HEK293 (cell line): ENCODE data around the gene GAL3ST3.
"Not testable (repeated sequence)": the region's sequence is repeated elsewhere in the genome, so short reads cannot be mapped to it uniquely, and the experiment has no call there.

Experiments
- CTCF ChIA-PET: fragments of 350-600 bp; formaldehyde crosslinking; extraction: SDS; loops from one replicate; lab custom pipeline; 2021; ENCODE audit warnings: antibody characterized with exemption; lab: Yijun Ruan, JAX
- POLR2A ChIA-PET: fragments of 300-600 bp; formaldehyde crosslinking; extraction: SDS; loops from one replicate; lab custom pipeline; 2020; ENCODE audit warnings: antibody characterized with exemption, inconsistent platforms; lab: Yijun Ruan, JAX
- H3K27ac ChIP-seq: fragments of 200-500 bp; sonication (Bioruptor generic); 2 replicates; pipeline ENCODE4 v1.5.1; 2014; ENCODE audit warnings: low read depth, low read length, control low read depth, inconsistent platforms; ENCODE audit errors: extremely low read depth
- H3K36me3 ChIP-seq, 2 experiments: fragments of 200-500 bp in 1 of 2; sonication (Bioruptor generic) in 1 of 2; 1 replicate in 1 of 2; 2 replicates in 1 of 2; pipeline ENCODE4 v1.5.1; 2014 to 2017; ENCODE audit warnings: inconsistent platforms in 2 of 2, low read length in 2 of 2; ENCODE audit not compliant: control insufficient read depth in 2 of 2, insufficient read depth in 1 of 2
- H3K4me1 ChIP-seq: fragments of 200-500 bp; sonication (Bioruptor generic); 2 replicates; pipeline ENCODE4 v1.5.1; 2014; ENCODE audit warnings: mild to moderate bottlenecking, low read length, inconsistent platforms; ENCODE audit not compliant: control insufficient read depth, insufficient read depth
- H3K4me3 ChIP-seq: 2 replicates; pipeline ENCODE4 v1.5.1; 2011; ENCODE audit warnings: low read depth, mild to moderate bottlenecking, control low read depth, low read length, moderate library complexity
- H3K9me3 ChIP-seq: fragments of 200-500 bp; sonication (Bioruptor generic); 2 replicates; pipeline ENCODE4 v1.5.1; 2014; ENCODE audit warnings: low read depth, low read length, inconsistent platforms; ENCODE audit not compliant: control insufficient read depth, insufficient read depth
- GLIS1 ChIP-seq: fragments of 450-650 bp; formaldehyde crosslinking; IDR thresholded peaks from 2 replicates; pipeline ENCODE4 v1.5.1; 2016; ENCODE audit warnings: missing biosample characterization, missing genetic modification characterization
- HOXD13 ChIP-seq: sonication (generic); formaldehyde crosslinking; IDR thresholded peaks from 2 replicates; pipeline ENCODE4 v1.8.0; 2022; ENCODE audit warnings: missing genetic modification reagents, borderline replicate concordance
- IKZF3 ChIP-seq: fragments of 450-650 bp; IDR thresholded peaks from 2 replicates; pipeline ENCODE4 v1.5.0; 2018; ENCODE audit warnings: missing biosample characterization, mild to moderate bottlenecking, missing genetic modification characterization, moderate library complexity
- SP7 ChIP-seq: fragments of 450-650 bp; formaldehyde crosslinking; IDR thresholded peaks from 2 replicates; pipeline ENCODE4 v1.5.1; 2016; ENCODE audit warnings: missing biosample characterization, missing genetic modification characterization
- ZNF112 ChIP-seq: fragments of 450-650 bp; formaldehyde crosslinking; IDR thresholded peaks from 2 replicates; pipeline ENCODE4 v1.5.0; 2017; ENCODE audit warnings: missing biosample characterization, missing genetic modification characterization
- ZNF121 ChIP-seq: fragments of 450-650 bp; formaldehyde crosslinking; IDR thresholded peaks from 2 replicates; pipeline ENCODE4 v1.5.1; 2016; ENCODE audit warnings: missing biosample characterization, missing genetic modification characterization
- ZNF133 ChIP-seq: fragments of 450-650 bp; formaldehyde crosslinking; IDR thresholded peaks from 2 replicates; pipeline ENCODE4 v1.5.1; 2016; ENCODE audit warnings: missing biosample characterization, missing genetic modification characterization
- ZNF157 ChIP-seq: fragments of 450-650 bp; formaldehyde crosslinking; IDR thresholded peaks from 2 replicates; pipeline ENCODE4 v1.5.1; 2016; ENCODE audit warnings: missing biosample characterization, missing genetic modification characterization
- ZNF202 ChIP-seq: fragments of 450-650 bp; formaldehyde crosslinking; IDR thresholded peaks from 2 replicates; pipeline ENCODE4 v1.5.1; 2016; ENCODE audit warnings: missing biosample characterization, missing genetic modification characterization, borderline replicate concordance
- ZNF211 ChIP-seq: fragments of 450-650 bp; formaldehyde crosslinking; IDR thresholded peaks from 2 replicates; pipeline ENCODE4 v1.5.1; 2016; ENCODE audit warnings: low read depth, missing biosample characterization, missing genetic modification characterization
- ZNF239 ChIP-seq: fragments of 450-650 bp; formaldehyde crosslinking; IDR thresholded peaks from 2 replicates; pipeline ENCODE4 v1.5.1; 2016; ENCODE audit warnings: missing biosample characterization, missing genetic modification characterization
- ZNF24 ChIP-seq: fragments of 450-650 bp; formaldehyde crosslinking; IDR thresholded peaks from 2 replicates; pipeline ENCODE4 v1.5.1; 2016; ENCODE audit warnings: missing biosample characterization, missing genetic modification characterization
- ZNF433 ChIP-seq: fragments of 450-650 bp; formaldehyde crosslinking; IDR thresholded peaks from 2 replicates; pipeline ENCODE4 v1.5.1; 2016; ENCODE audit warnings: missing biosample characterization, missing genetic modification characterization, low read depth
- ZNF580 ChIP-seq: fragments of 450-650 bp; formaldehyde crosslinking; IDR thresholded peaks from 2 replicates; pipeline ENCODE4 v1.5.1; 2016; ENCODE audit warnings: missing biosample characterization, missing genetic modification characterization
- ZNF600 ChIP-seq: fragments of 450-650 bp; formaldehyde crosslinking; IDR thresholded peaks from 2 replicates; pipeline ENCODE4 v1.5.1; 2016; ENCODE audit warnings: missing biosample characterization, missing genetic modification characterization
- ZNF701 ChIP-seq: fragments of 450-650 bp; formaldehyde crosslinking; IDR thresholded peaks from 2 replicates; pipeline ENCODE4 v1.5.1; 2016; ENCODE audit warnings: missing biosample characterization, missing genetic modification characterization
- TF ChIP-seq, protein P1 (sequence below): fragments of 450-650 bp; formaldehyde crosslinking; IDR thresholded peaks from 2 replicates; pipeline ENCODE4 v1.5.1; 2016; ENCODE audit warnings: missing biosample characterization, missing genetic modification characterization

The GAL3ST3 gene

GRCh38 chr11:66078949-66079348 is 30.0 kb upstream of the GAL3ST3 start:
- H3K36me3 ChIP-seq, result peaks cover 0 to 13% of the 10 kb centered on the region in 2 experiments; a peak in 2 of 3 replicates
- CTCF ChIA-PET, result interaction anchor here (1.2 to 3.6 kb wide), 2 partner anchors 11 to 26 kb away, joined by 4 to 22 read pairs; partner anchors contain the start of gene SF3B2
- H3K27ac ChIP-seq, H3K4me1 ChIP-seq, H3K9me3 ChIP-seq, H3K4me3 ChIP-seq, POLR2A ChIA-PET: not testable (repeated sequence)
- TF ChIP-seq ZNF121 (tag by site-specific recombination), result 0 out of 2 replicates have a peak, but pooled peaks have one; percentile 29

DNA sequence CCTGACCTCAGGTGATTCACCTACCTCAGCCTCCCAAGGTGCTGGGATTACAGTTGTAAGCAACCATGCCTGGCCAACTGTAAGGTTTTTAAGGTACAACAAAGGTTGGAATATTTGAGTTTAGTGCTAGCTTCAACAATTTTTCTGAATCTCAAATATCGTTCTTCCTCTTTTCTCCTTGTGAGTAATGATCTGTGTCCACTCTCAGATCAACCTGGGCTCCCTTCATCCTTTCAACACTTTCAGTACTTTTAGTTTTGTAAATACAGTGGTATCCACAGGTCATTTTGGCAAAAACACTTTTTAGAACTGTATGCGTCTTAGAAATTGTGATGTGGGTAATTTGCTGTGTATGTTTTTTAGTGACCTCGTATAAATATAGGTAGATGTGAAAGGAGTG is 29.0 kb upstream of the GAL3ST3 start:
- no peaks in the 10 kb centered on the region for H3K9me3 ChIP-seq
- ChIA-PET CTCF (interaction anchor here (0.7 to 3.6 kb wide), 2 partner anchors 10 to 33 kb away, joined by 3 to 22 read pairs; no protein-coding TSS in a partner anchor), POLR2A (interaction anchor here (0.7 kb wide), 1 partner anchor 17 kb away, joined by 3 read pairs; no protein-coding TSS in a partner anchor)
- peaks cover 0 to 18% of the 10 kb centered on the region in 2 experiments; a peak in 2 of 3 replicates for H3K36me3 ChIP-seq
- no peak overlapping the region for H3K4me3 ChIP-seq
- H3K4me1 ChIP-seq, result 0 out of 2 replicates have a peak, but pooled peaks cover 4% of the 10 kb centered on the region
- no peak overlapping the region for H3K27ac ChIP-seq
- no peak for TF ChIP-seq ZNF24
- TF ChIP-seq ZNF239 (tag by site-specific recombination), result no peak
- TF ChIP-seq, protein P1, sequence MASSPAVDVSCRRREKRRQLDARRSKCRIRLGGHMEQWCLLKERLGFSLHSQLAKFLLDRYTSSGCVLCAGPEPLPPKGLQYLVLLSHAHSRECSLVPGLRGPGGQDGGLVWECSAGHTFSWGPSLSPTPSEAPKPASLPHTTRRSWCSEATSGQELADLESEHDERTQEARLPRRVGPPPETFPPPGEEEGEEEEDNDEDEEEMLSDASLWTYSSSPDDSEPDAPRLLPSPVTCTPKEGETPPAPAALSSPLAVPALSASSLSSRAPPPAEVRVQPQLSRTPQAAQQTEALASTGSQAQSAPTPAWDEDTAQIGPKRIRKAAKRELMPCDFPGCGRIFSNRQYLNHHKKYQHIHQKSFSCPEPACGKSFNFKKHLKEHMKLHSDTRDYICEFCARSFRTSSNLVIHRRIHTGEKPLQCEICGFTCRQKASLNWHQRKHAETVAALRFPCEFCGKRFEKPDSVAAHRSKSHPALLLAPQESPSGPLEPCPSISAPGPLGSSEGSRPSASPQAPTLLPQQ (tag by site-specific recombination), result no peak
- no peak for TF ChIP-seq ZNF157 (tag by site-specific recombination)
- TF ChIP-seq ZNF112 (tag by site-specific recombination), result no peak
- TF ChIP-seq ZNF133 (tag by site-specific recombination), result no peak
- TF ChIP-seq HOXD13 (CRISPR knock-in tag), result no peak
- no peak for TF ChIP-seq ZNF580 (tag by site-specific recombination)
- TF ChIP-seq ZNF701 (tag by site-specific recombination), result no peak
- no peak for TF ChIP-seq ZNF211 (tag by site-specific recombination)
- TF ChIP-seq ZNF433, result no peak
- TF ChIP-seq SP7 (tag by site-specific recombination), result no peak

DNA sequence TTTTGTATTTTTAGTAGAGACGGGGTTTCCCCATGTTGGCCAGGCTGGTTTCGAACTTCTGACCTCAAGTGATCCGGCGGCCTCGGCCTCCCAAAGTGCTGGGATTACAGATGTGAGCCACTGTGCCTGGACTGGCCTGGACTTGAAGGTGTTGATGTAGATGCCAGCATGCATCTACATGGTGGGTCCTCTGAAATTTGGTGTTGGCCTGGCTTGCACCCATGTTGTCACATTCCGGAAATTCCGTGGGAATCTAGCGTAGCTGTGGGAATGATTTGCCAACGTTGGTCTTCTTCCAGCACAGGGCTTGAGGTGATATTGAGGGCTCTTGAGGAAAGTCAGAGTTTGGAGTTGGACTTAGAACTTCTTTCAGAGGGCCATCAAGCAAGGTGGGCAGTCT is 27.6 kb upstream of the GAL3ST3 start:
- Histone ChIP-seq H3K36me3 (peaks cover 0 to 26% of the 10 kb centered on the region in 2 experiments; a peak in 2 of 3 replicates), H3K4me3 (no peak overlapping the region), H3K9me3 (no peaks in the 10 kb centered on the region), H3K4me1 (no peaks in the 10 kb centered on the region; the same call in 1 of the 2 replicates), H3K27ac (no peak overlapping the region)
- CTCF ChIA-PET, result interaction anchor here (0.6 to 1.2 kb wide), 6 partner anchors 8 to 186 kb away, joined by 3 to 4 read pairs (median 3); no protein-coding TSS in a partner anchor
- POLR2A ChIA-PET, result interaction anchor here (1.0 to 1.2 kb wide), 2 partner anchors 17 to 44 kb away, joined by 3 read pairs; no protein-coding TSS in a partner anchor
- TF ChIP-seq ZNF600 (tag by site-specific recombination), result 0 out of 2 replicates have a peak, but pooled peaks have one; percentile 11
- TF ChIP-seq ZNF202 (tag by site-specific recombination), result no peak
- TF ChIP-seq IKZF3 (tag by site-specific recombination), result 0 out of 2 replicates have a peak, but pooled peaks have one; percentile 37
- TF ChIP-seq, all 188 proteins: peak for 2

- Histone ChIP-seq H3K9me3 (no peaks in the 10 kb centered on the region), H3K27ac (no peak overlapping the region), H3K4me1 (no peaks in the 10 kb centered on the region; the same call in none of the 2 replicates), H3K36me3 (peaks cover 0 to 26% of the 10 kb centered on the region in 2 experiments; a peak in 2 of 3 replicates), H3K4me3 (no peak overlapping the region)
- ChIA-PET POLR2A (interaction anchor here (0.6 kb wide), 3 partner anchors 12 to 1887 kb away, joined by 3 to 4 read pairs (median 4); no protein-coding TSS in a partner anchor), CTCF (interaction anchor here (0.6 kb wide), 2 partner anchors 28 to 63 kb away, joined by 3 to 4 read pairs; no protein-coding TSS in a partner anchor)
- TF ChIP-seq ZNF121 (tag by site-specific recombination) (peak; percentile 84), GLIS1 (tag by site-specific recombination) (no peak)
Observed at GRCh38 chr11:66075273-66075672, 26.3 kb upstream of the GAL3ST3 start.
